Sigmoid colon (tissue), 7 donors: Measurements from ENCODE around the gene AGAP2. TPM values are rescaled to one million over a fixed set of nuclear protein-coding genes. Genes with fewer than 3 reads are reported as not detected.

ENCODE experiments used
- DNase-seq: peaks from one replicate; pipeline ENCODE4 v3.0.0-alpha.2; 2019
- H3K27ac ChIP-seq, 4 donors: fragments of 200-600 bp; sonication (generic); one replicate each; pipeline ENCODE4 v1.5.1; 2016 to 2019; ENCODE audit warnings: mild to moderate bottlenecking in 1 of 4
- H3K27me3 ChIP-seq, 3 donors: fragments of 200-600 bp; sonication (generic); one replicate each; pipeline ENCODE4 v1.5.1; 2019; ENCODE audit warnings: mild to moderate bottlenecking in 1 of 3
- H3K36me3 ChIP-seq, 4 donors: fragments of 200-600 bp; sonication (generic); one replicate each; pipeline ENCODE4 v1.5.1; 2016 to 2019
- H3K4me1 ChIP-seq, 4 donors: fragments of 200-600 bp; sonication (generic); one replicate each; pipeline ENCODE4 v1.5.1; 2017 to 2019
- H3K4me3 ChIP-seq, 4 donors: fragments of 200-600 bp; sonication (generic); one replicate each; pipeline ENCODE4 v1.5.1; 2017 to 2019; ENCODE audit warnings: mild to moderate bottlenecking in 2 of 4, moderate library complexity in 1 of 4
- H3K9me3 ChIP-seq, 4 donors: fragments of 200-600 bp in 3 of 4; sonication (generic) in 3 of 4; one replicate each; pipeline versions ENCODE4 v1.5.1 to v1.6.1; 2013 to 2019
- CTCF ChIP-seq, 4 experiments: fragments of 450-650 bp in 3 of 4; fragments of 200-600 bp in 1 of 4; IDR thresholded peaks; one replicate each; pipeline ENCODE4 v1.5.1; 2016 to 2019; ENCODE audit warnings: antibody characterized with exemption in 4 of 4, mild to moderate bottlenecking in 3 of 4, moderate library complexity in 2 of 4
- EP300 ChIP-seq, 4 donors: sonication (generic); formaldehyde crosslinking; IDR thresholded peaks; one replicate each; pipeline ENCODE4 v1.6.1; 2017; ENCODE audit warnings: antibody characterized with exemption in 4 of 4
- POLR2A ChIP-seq, 2 donors: fragments of 450-650 bp; IDR thresholded peaks; one replicate each; pipeline ENCODE4 v1.6.1; 2016; ENCODE audit warnings: antibody characterized with exemption in 2 of 2, mild to moderate bottlenecking in 2 of 2, moderate library complexity in 2 of 2
- POLR2AphosphoS5 ChIP-seq, 4 donors: sonication (generic); formaldehyde crosslinking; IDR thresholded peaks; one replicate each; pipeline ENCODE4 v1.6.1; 2017; ENCODE audit warnings: antibody characterized with exemption in 4 of 4
- WGBS, 2 donors: extraction: QIAGEN DNeasy Blood & Tissue Kit; methylation state at CpG; one replicate each; pipeline ENCODE4 v1.1.7; 2013; 5-methylcytosine and 5-hydroxymethylcytosine counted together
- intact Hi-C: fragments of 100-400 bp; cut with DNase I; formaldehyde crosslinking; loops from one replicate; pipeline ENCODE4 v1.15.1; 2023
- polyA plus RNA-seq, 3 donors: library from polyadenylated mRNA; stranded (reverse); fragments of 200-250 nt; gene quantifications; one replicate each; pipeline ENCODE4 v1.2.3, GENCODE V29; 2013
- total RNA-seq, 4 donors: library from RNA; depleted of rRNA; stranded (reverse); fragments of >200 nt; gene quantifications; one replicate each; pipeline ENCODE4 v1.1.0, GENCODE V29; 2016
- donor health status: healthy with polysubstance abuse.
- donor health status: Bipolar disorder and iron deficiency.
- donor health status: healthy.

The AGAP2 gene
- total and polyA plus RNA-seq, 7 donors: under 0.01 to 6.4 (median 1.4) TPM

GRCh38 chr12:57756406-57757341 lies 18.1 kb upstream of the AGAP2 start:
- no peak for TF ChIP-seq EP300 (IDR thresholded peaks at IDR 0.05)
- TF ChIP-seq CTCF (IDR thresholded peaks at IDR 0.05): peak in 3 of 4 experiments; percentile 20 to 69 (median 42)
- no peak for TF ChIP-seq POLR2A (IDR thresholded peaks at IDR 0.05)
- no peak for TF ChIP-seq POLR2AphosphoS5 (IDR thresholded peaks at IDR 0.05)
- Histone ChIP-seq H3K9me3 (no peaks in the 10 kb centered on the region), H3K27ac (peak overlapping the region in 1 of 4 donors; percentile 67), H3K4me3 (peak overlapping the region in 3 of 4 donors; percentile 80 to 93 (median 87)), H3K27me3 (peaks cover 0 to 6% (median under 1%) of the 10 kb centered on the region in 3 donors), H3K36me3 (peaks cover 0 to 22% (median 13%) of the 10 kb centered on the region in 4 donors), H3K4me1 (peaks cover 0 to 29% (median 25%) of the 10 kb centered on the region in 4 donors)
- 28 to 31% methylated on average over 22 of the region's 22 CpGs for WGBS, 2 donors
- peak; percentile 65 for DNase-seq
- intact Hi-C loops: no loop called here

- peaks cover 0 to 39% (median 34%) of the 10 kb centered on the region in 4 donors for H3K4me1 ChIP-seq
- TF ChIP-seq POLR2AphosphoS5 (IDR thresholded peaks at IDR 0.05) (no peak), POLR2A (IDR thresholded peaks at IDR 0.05) (no peak), CTCF (IDR thresholded peaks at IDR 0.05) (no peak), EP300 (IDR thresholded peaks at IDR 0.05) (no peak)
- peak overlapping the region; percentile 61 to 77 (median 66) for H3K27ac ChIP-seq
- peaks cover 0 to 26% (median 13%) of the 10 kb centered on the region in 4 donors for H3K36me3 ChIP-seq
- DNase-seq: peak; percentile 66
- intact Hi-C loops: no loop called here
- H3K4me3 ChIP-seq: peak overlapping the region; percentile 51 to 93 (median 84)
- 1% methylated on average over 76 of the region's 76 CpGs for WGBS, 2 donors
- H3K9me3 ChIP-seq: no peaks in the 10 kb centered on the region
- no peaks in the 10 kb centered on the region for H3K27me3 ChIP-seq
These were observed 17.2 kb upstream of the AGAP2 start for GRCh38 chr12:57755454-57756372.

GRCh38 chr12:57755194-57755453 lies 16.6 kb upstream of the AGAP2 start:
- no peaks in the 10 kb centered on the region for H3K9me3 ChIP-seq
- H3K36me3 ChIP-seq: peaks cover 0 to 31% (median 13%) of the 10 kb centered on the region in 4 donors
- TF ChIP-seq POLR2A (IDR thresholded peaks at IDR 0.05) (no peak), POLR2AphosphoS5 (IDR thresholded peaks at IDR 0.05) (no peak), CTCF (IDR thresholded peaks at IDR 0.05) (no peak), EP300 (IDR thresholded peaks at IDR 0.05) (no peak)
- peaks cover 0 to 41% (median 37%) of the 10 kb centered on the region in 4 donors for H3K4me1 ChIP-seq
- intact Hi-C loops: no loop called here
- 0 to 1% methylated on average over 34 of the region's 34 CpGs for WGBS, 2 donors
- H3K27me3 ChIP-seq: no peaks in the 10 kb centered on the region
- peak overlapping the region; percentile 51 to 93 (median 84) for H3K4me3 ChIP-seq
- peak; percentile 67 for DNase-seq
- H3K27ac ChIP-seq: peak overlapping the region; percentile 61 to 77 (median 66)

- Histone ChIP-seq H3K27ac (peak within 1 kb of the TSS; percentile 61 to 77 (median 66)), H3K4me1 (peaks cover 0 to 41% (median 37%) of the 10 kb centered on the region in 4 donors), H3K4me3 (peak within 1 kb of the TSS; percentile 51 to 93 (median 84)), H3K27me3 (no peaks in the 10 kb centered on the region), H3K36me3 (peaks cover 0 to 37% (median 13%) of the 10 kb centered on the region in 4 donors), H3K9me3 (no peaks in the 10 kb centered on the region)
- WGBS, 2 donors: 1% methylated on average over 41 of the region's 41 CpGs
- peak; percentile 79 for DNase-seq
- intact Hi-C loops: no loop called here
- no peak for TF ChIP-seq EP300 (IDR thresholded peaks at IDR 0.05)
- peak in 1 of 4 donors; percentile 18 for TF ChIP-seq POLR2AphosphoS5 (IDR thresholded peaks at IDR 0.05)
- no peak for TF ChIP-seq CTCF (IDR thresholded peaks at IDR 0.05)
These were observed 16.1 kb upstream of the AGAP2 start, which contains the start of gene MARCHF9 for GRCh38 chr12:57754411-57755193. MARCHF9 (plus strand) TSS chr12:57755103; CDS start chr12:57755529, 426 bp downstream.
